Mesendoderm (in vitro differentiated cells): ENCODE data around the gene SPEM3.
"Not testable (repeated sequence)": the region's sequence is repeated elsewhere in the genome, so short reads cannot be mapped to it uniquely, and the experiment has no call there.

ENCODE experiments used
- DNase-seq: peaks from one replicate; pipeline ENCODE4 v3.0.0; 2013
- H2AK5ac ChIP-seq: 2 replicates; pipeline ENCODE4 v1.6.1; 2013; ENCODE audit warnings: low read length, inconsistent platforms
- H2BK120ac ChIP-seq: 2 replicates; pipeline ENCODE4 v1.6.1; 2013; ENCODE audit warnings: low read depth, mild to moderate bottlenecking, low read length, moderate library complexity, mixed read lengths
- H2BK15ac ChIP-seq: replicated peaks from 2 replicates; pipeline ENCODE4 v1.6.1; 2013; ENCODE audit warnings: low read depth, mild to moderate bottlenecking, moderate library complexity
- H2BK5ac ChIP-seq: 2 replicates; pipeline ENCODE4 v1.6.1; 2013; ENCODE audit warnings: low read length, inconsistent platforms
- H3K18ac ChIP-seq: 2 replicates; pipeline ENCODE4 v1.6.1; 2013; ENCODE audit warnings: mild to moderate bottlenecking, low read length, mixed read lengths
- H3K23ac ChIP-seq: one replicate; pipeline ENCODE4 v1.6.1; 2013; ENCODE audit warnings: low read length
- H3K27ac ChIP-seq: 2 replicates; pipeline ENCODE4 v1.5.1; 2013; ENCODE audit warnings: low read depth, mild to moderate bottlenecking, inconsistent platforms, low read length, moderate library complexity
- H3K27me3 ChIP-seq: 2 replicates; pipeline ENCODE4 v1.6.1; 2013; ENCODE audit warnings: low read length, control low read depth, mild to moderate bottlenecking, inconsistent platforms; ENCODE audit not compliant: insufficient read depth, poor library complexity
- H3K36me3 ChIP-seq: 2 replicates; pipeline ENCODE4 v1.6.1; 2013; ENCODE audit warnings: low read length, inconsistent platforms; ENCODE audit not compliant: control insufficient read depth, insufficient read depth
- H3K4ac ChIP-seq: one replicate; pipeline ENCODE4 v1.6.1; 2013; ENCODE audit warnings: low read depth, mild to moderate bottlenecking, low read length, moderate library complexity
- H3K4me1 ChIP-seq: 2 replicates; pipeline ENCODE4 v1.6.1; 2013; ENCODE audit warnings: low read depth, low read length, inconsistent platforms; ENCODE audit not compliant: control insufficient read depth
- H3K4me2 ChIP-seq: 2 replicates; pipeline ENCODE4 v1.6.1; 2013; ENCODE audit warnings: low read length
- H3K4me3 ChIP-seq: 2 replicates; pipeline ENCODE4 v1.5.1; 2013; ENCODE audit warnings: mild to moderate bottlenecking, low read length
- H3K56ac ChIP-seq: one replicate; pipeline ENCODE4 v1.6.1; 2013; ENCODE audit warnings: low read length
- H3K79me1 ChIP-seq: 2 replicates; pipeline ENCODE4 v1.6.1; 2013; ENCODE audit warnings: low read length, inconsistent platforms
- H3K79me2 ChIP-seq: 2 replicates; pipeline ENCODE4 v1.6.1; 2013; ENCODE audit warnings: mild to moderate bottlenecking, low read length; ENCODE audit not compliant: control insufficient read depth, insufficient read depth
- H3K9ac ChIP-seq: 2 replicates; pipeline ENCODE4 v1.6.1; 2013; ENCODE audit warnings: low read length, inconsistent platforms
- H4K5ac ChIP-seq: one replicate; pipeline ENCODE4 v1.6.1; 2013; ENCODE audit warnings: low read length
- H4K8ac ChIP-seq: one replicate; pipeline ENCODE4 v1.6.1; 2013; ENCODE audit warnings: low read depth, mild to moderate bottlenecking, control low read depth, low read length, moderate library complexity
- WGBS: extraction: QIAGEN DNeasy Blood & Tissue Kit; methylation state at CpG from one replicate; pipeline ENCODE4 v1.1.7; 2013; ENCODE audit warnings: low lambda C conversion rate, missing lambda C conversion rate; ENCODE audit not compliant: insufficient coverage; ENCODE audit errors: extremely low coverage; 5-methylcytosine and 5-hydroxymethylcytosine counted together

SPEM3 gene

GRCh38 chr17:7477392-7478275 lies 49.0 kb downstream of the SPEM3 start:
- Histone ChIP-seq H3K4me3 (no peak overlapping the region), H3K9ac (peak overlapping the region; percentile 41), H3K27ac (no peak overlapping the region), H3K79me1 (peaks cover 18% of the 10 kb centered on the region), H3K4ac (no peak overlapping the region), H3K36me3 (no peaks in the 10 kb centered on the region), H3K79me2 (peaks cover 13% of the 10 kb centered on the region), H2BK5ac (no peak overlapping the region), H3K4me2 (no peak overlapping the region), H4K5ac (no peak overlapping the region), H2AK5ac (no peak overlapping the region), H3K27me3 (no peaks in the 10 kb centered on the region), H3K56ac (peak overlapping the region; percentile 93), H4K8ac (no peak overlapping the region), H3K4me1 (peaks cover 5% of the 10 kb centered on the region), H2BK120ac (no peak overlapping the region), H3K23ac (no peak overlapping the region), H3K18ac (no peak overlapping the region), H2BK15ac (no peak overlapping the region)
- no peak for DNase-seq
- no CpG with 5 or more reads among the region's 26 CpGs for WGBS

- H4K5ac ChIP-seq: no peak overlapping the region
- WGBS: no CpG with 5 or more reads among the region's 40 CpGs
Measured at GRCh38 chr17:7478276-7479212, 49.9 kb downstream of the SPEM3 start.

GRCh38 chr17:7479213-7480088 lies 50.8 kb downstream of the SPEM3 start, which contains the start of gene ZBTB4:
Gene ZBTB4, minus strand, starts transcription at chr17:7479631. Its CDS starts 12,830 bp downstream, at chr17:7466801.
- H3K79me1 ChIP-seq: peaks cover 18% of the 10 kb centered on the region
- peak within 1 kb of the TSS; percentile 77 for H3K4ac ChIP-seq
- peak within 1 kb of the TSS; percentile 91 for H3K9ac ChIP-seq
- H2BK15ac ChIP-seq: no peak within 1 kb of the TSS
- H3K4me3 ChIP-seq: peak within 1 kb of the TSS; percentile 54
- H2BK5ac ChIP-seq: peak within 1 kb of the TSS; percentile 40
- H2AK5ac ChIP-seq: peak within 1 kb of the TSS; percentile 24
- H3K27me3 ChIP-seq: no peaks in the 10 kb centered on the region
- peak; percentile 70 for DNase-seq
- H4K5ac ChIP-seq: no peak within 1 kb of the TSS
- peak within 1 kb of the TSS; percentile 62 for H3K27ac ChIP-seq
- no peak within 1 kb of the TSS for H4K8ac ChIP-seq
- peak within 1 kb of the TSS; percentile 59 for H3K4me2 ChIP-seq
- no CpG with 5 or more reads among the region's 92 CpGs for WGBS
- peaks cover 13% of the 10 kb centered on the region for H3K79me2 ChIP-seq
- peak within 1 kb of the TSS; percentile 63 for H2BK120ac ChIP-seq
- H3K4me1 ChIP-seq: peaks cover 5% of the 10 kb centered on the region
- H3K18ac ChIP-seq: peak within 1 kb of the TSS; percentile 98
- no peaks in the 10 kb centered on the region for H3K36me3 ChIP-seq
- H3K56ac ChIP-seq: peak within 1 kb of the TSS; percentile 93
- peak within 1 kb of the TSS; percentile 7 for H3K23ac ChIP-seq

More at GRCh38 chr17:7478276-7479212, 49.9 kb downstream of the SPEM3 start:
- Histone ChIP-seq H2BK120ac (peak overlapping the region; percentile 63), H3K4me2 (peak overlapping the region; percentile 59), H3K56ac (peak overlapping the region; percentile 93), H3K4ac (peak overlapping the region; percentile 77), H3K27ac (peak overlapping the region; percentile 62), H3K79me1 (peaks cover 18% of the 10 kb centered on the region), H2BK5ac (no peak overlapping the region), H3K4me1 (peaks cover 5% of the 10 kb centered on the region), H3K23ac (peak overlapping the region; percentile 7), H3K4me3 (peak overlapping the region; percentile 54), H3K79me2 (peaks cover 13% of the 10 kb centered on the region), H3K36me3 (no peaks in the 10 kb centered on the region), H3K27me3 (no peaks in the 10 kb centered on the region), H2BK15ac (no peak overlapping the region), H4K8ac (no peak overlapping the region), H2AK5ac (peak overlapping the region; percentile 24), H3K9ac (peak overlapping the region; percentile 74), H3K18ac (peak overlapping the region; percentile 98)
- peak; percentile 44 for DNase-seq

- H2BK120ac ChIP-seq: no peak overlapping the region
- no peak overlapping the region for H3K23ac ChIP-seq
- H3K9ac ChIP-seq: peak overlapping the region; percentile 91
- DNase-seq: no peak
- H3K4me2 ChIP-seq: peak overlapping the region; percentile 18
- peaks cover 17% of the 10 kb centered on the region for H3K79me2 ChIP-seq
- peak overlapping the region; percentile 1 for H3K18ac ChIP-seq
- H3K79me1 ChIP-seq: peaks cover 18% of the 10 kb centered on the region
- no peak overlapping the region for H4K5ac ChIP-seq
- H3K36me3 ChIP-seq: no peaks in the 10 kb centered on the region
- no peak overlapping the region for H4K8ac ChIP-seq
- no peak overlapping the region for H3K27ac ChIP-seq
- H3K27me3 ChIP-seq: no peaks in the 10 kb centered on the region
- no CpG with 5 or more reads among the region's 8 CpGs for WGBS
- no peak overlapping the region for H2BK15ac ChIP-seq
- no peak overlapping the region for H3K4ac ChIP-seq
- H2BK5ac ChIP-seq: peak overlapping the region; percentile 25
- no peak overlapping the region for H2AK5ac ChIP-seq
- H3K4me1 ChIP-seq: peaks cover 5% of the 10 kb centered on the region
- H3K4me3 ChIP-seq: peak overlapping the region; percentile 4
- peak overlapping the region; percentile 81 for H3K56ac ChIP-seq
Measured at GRCh38 chr17:7480089-7480384, 51.4 kb downstream of the SPEM3 start.

GRCh38 chr17:7481275-7481674 lies 52.6 kb downstream of the SPEM3 start, which contains the start of gene SLC35G6:
Gene SLC35G6, plus strand, starts transcription at chr17:7481446. Its CDS starts 71 bp downstream, at chr17:7481517.
- H3K36me3 ChIP-seq, H4K8ac ChIP-seq, H3K23ac ChIP-seq, H2BK120ac ChIP-seq, H3K27me3 ChIP-seq, H2BK5ac ChIP-seq, H3K9ac ChIP-seq, H2AK5ac ChIP-seq, H3K4me3 ChIP-seq, H3K18ac ChIP-seq, H4K5ac ChIP-seq, H3K27ac ChIP-seq, DNase-seq, H3K4me2 ChIP-seq, H3K4me1 ChIP-seq, H3K4ac ChIP-seq, H2BK15ac ChIP-seq: not testable (repeated sequence)
- H3K79me1 ChIP-seq: peaks cover 16% of the 10 kb centered on the region
- H3K56ac ChIP-seq: peak within 1 kb of the TSS; percentile 81
- peaks cover 24% of the 10 kb centered on the region for H3K79me2 ChIP-seq
- WGBS: no CpG with 5 or more reads among the region's 4 CpGs
